ENCODE measurements around the gene AQP6. TPM values are rescaled to one million over a fixed set of nuclear protein-coding genes. Genes with fewer than 3 reads are reported as not detected.
A peak's percentile ranks its signal among the peaks of the same experiment; 100 is the strongest.

The AQP6 gene
- total RNA-seq, 6 donors from 2014 or later = 0.06 to 0.39 (median 0.24) TPM; not detected in 2

- no peaks in the 10 kb centered on the region for H3K36me3 ChIP-seq
- TF ChIP-seq POLR2AphosphoS5 (IDR thresholded peaks at IDR 0.05) (no peak), CTCF (IDR thresholded peaks at IDR 0.05) (no peak), EP300 (IDR thresholded peaks at IDR 0.05) (no peak), POLR2A (IDR thresholded peaks at IDR 0.05) (no peak)
- H3K4me1 ChIP-seq = peaks cover 0 to 5% (median 2%) of the 10 kb centered on the region in 4 donors
- H3K9me3 ChIP-seq = no peaks in the 10 kb centered on the region
- no peak for ATAC-seq (ENCODE audit: low FRiP score in 2 of 2)
- WGBS, 2 donors = 47 to 67% methylated on average over 6 to 8 of the region's 8 CpGs
- no peak for DNase-seq
- no peaks in the 10 kb centered on the region for H3K27me3 ChIP-seq
- H3K4me3 ChIP-seq = no peak overlapping the region
- H3K27ac ChIP-seq = peak overlapping the region in 1 of 4 donors; percentile 18
These were observed 2.0 kb downstream of the AQP6 start for GRCh38 chr12:49974677-49975317.

- 79 to 80% methylated on average over 9 to 16 of the region's 17 CpGs for WGBS, 2 donors
- ATAC-seq (ENCODE audit: low FRiP score in 2 of 2) (no peak), DNase-seq (peak in 1 of 2 donors; percentile 61)
- Histone ChIP-seq H3K4me1 (peaks cover 0 to 5% (median 2%) of the 10 kb centered on the region in 4 donors), H3K36me3 (no peaks in the 10 kb centered on the region), H3K27me3 (no peaks in the 10 kb centered on the region), H3K27ac (peak overlapping the region in 1 of 4 donors; percentile 18), H3K4me3 (no peak overlapping the region), H3K9me3 (no peaks in the 10 kb centered on the region)
- TF ChIP-seq POLR2A (IDR thresholded peaks at IDR 0.05) (no peak), CTCF (IDR thresholded peaks at IDR 0.05) (no peak), EP300 (IDR thresholded peaks at IDR 0.05) (no peak), POLR2AphosphoS5 (IDR thresholded peaks at IDR 0.05) (no peak)
These were observed 2.6 kb downstream of the AQP6 start for GRCh38 chr12:49975318-49975761.

DNA sequence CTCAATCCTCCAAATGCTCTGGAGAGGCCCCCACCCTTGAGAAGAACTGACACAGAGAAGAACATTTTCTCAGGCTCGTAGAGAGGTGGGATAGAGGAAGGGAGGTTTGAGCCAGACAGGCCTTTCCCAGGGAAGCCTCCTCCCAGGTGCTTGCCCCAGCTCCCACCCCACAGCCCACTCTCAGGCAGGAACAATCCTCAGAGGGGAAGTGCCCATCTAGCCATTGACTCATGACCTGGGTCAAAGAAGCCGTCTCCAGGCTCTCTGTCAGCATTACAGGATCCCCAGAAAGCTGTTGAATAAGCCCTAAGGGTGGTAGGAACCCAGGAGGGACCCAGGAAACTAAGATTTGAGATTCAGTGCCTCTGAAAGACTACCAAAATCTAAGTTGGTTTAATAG lies 3.8 kb downstream of the AQP6 start:
- no peak for ATAC-seq (ENCODE audit: low FRiP score in 2 of 2)
- TF ChIP-seq EP300 (IDR thresholded peaks at IDR 0.05) = no peak
- no peak for TF ChIP-seq CTCF (IDR thresholded peaks at IDR 0.05)
- no peak for TF ChIP-seq POLR2AphosphoS5 (IDR thresholded peaks at IDR 0.05)
- TF ChIP-seq POLR2A (IDR thresholded peaks at IDR 0.05) = no peak
- peaks cover 0 to 5% (median 2%) of the 10 kb centered on the region in 4 donors for H3K4me1 ChIP-seq
- H3K27me3 ChIP-seq = no peaks in the 10 kb centered on the region
- H3K27ac ChIP-seq = no peak overlapping the region
- H3K9me3 ChIP-seq = no peaks in the 10 kb centered on the region
- WGBS, 2 donors = 72 to 88% methylated on average over 1 to 2 of the region's 2 CpGs
- no peak for DNase-seq
- no peaks in the 10 kb centered on the region for H3K36me3 ChIP-seq
- no peak overlapping the region for H3K4me3 ChIP-seq

DNA sequence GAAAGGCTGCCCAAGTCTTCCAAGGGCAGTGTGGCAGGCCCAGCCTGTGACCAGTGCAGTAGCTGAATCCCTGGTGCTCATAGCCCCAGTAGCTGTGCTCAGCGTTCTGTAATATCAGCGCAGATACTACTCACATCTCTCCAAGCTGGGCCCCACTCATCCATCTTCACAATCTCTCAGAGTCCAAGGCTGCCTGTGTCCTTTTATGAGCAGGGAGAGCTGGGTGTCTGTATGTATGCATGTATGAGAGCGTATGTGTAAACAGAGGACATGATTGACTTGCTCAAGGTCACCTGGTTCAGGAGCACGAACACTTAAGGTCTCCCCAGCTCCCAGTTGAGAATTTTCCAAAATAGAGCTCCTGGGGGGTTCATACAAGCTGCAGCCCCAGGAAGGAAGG lies 5.4 kb downstream of the AQP6 start:
- Histone ChIP-seq H3K4me3 (no peak overlapping the region), H3K4me1 (peaks cover 0 to 5% (median 4%) of the 10 kb centered on the region in 4 donors), H3K27ac (no peak overlapping the region), H3K9me3 (no peaks in the 10 kb centered on the region), H3K36me3 (no peaks in the 10 kb centered on the region), H3K27me3 (no peaks in the 10 kb centered on the region)
- DNase-seq (no peak), ATAC-seq (ENCODE audit: low FRiP score in 2 of 2) (no peak)
- no peak for TF ChIP-seq POLR2AphosphoS5 (IDR thresholded peaks at IDR 0.05)
- no peak for TF ChIP-seq CTCF (IDR thresholded peaks at IDR 0.05)
- no peak for TF ChIP-seq EP300 (IDR thresholded peaks at IDR 0.05)
- no peak for TF ChIP-seq POLR2A (IDR thresholded peaks at IDR 0.05)
- WGBS, 2 donors = 61 to 70% methylated on average over 3 to 4 of the region's 4 CpGs
